Effector CD4-positive, alpha-beta T cell (primary cell): ENCODE measurements around the gene SNX2.
A peak's percentile ranks its signal among the peaks of the same experiment; 100 is the strongest.
"Not testable (repeated sequence)": the region's sequence is repeated elsewhere in the genome, so short reads cannot be mapped to it uniquely, and the experiment has no call there.

ENCODE experiments used
- DNase-seq: peaks from one replicate; pipeline ENCODE4 v3.0.0-alpha.2; 2020
- total RNA-seq: gene quantifications from one replicate; lab custom pipeline; 2026; lab: John Stamatoyannopoulos, UW

Gene SNX2, protein sequence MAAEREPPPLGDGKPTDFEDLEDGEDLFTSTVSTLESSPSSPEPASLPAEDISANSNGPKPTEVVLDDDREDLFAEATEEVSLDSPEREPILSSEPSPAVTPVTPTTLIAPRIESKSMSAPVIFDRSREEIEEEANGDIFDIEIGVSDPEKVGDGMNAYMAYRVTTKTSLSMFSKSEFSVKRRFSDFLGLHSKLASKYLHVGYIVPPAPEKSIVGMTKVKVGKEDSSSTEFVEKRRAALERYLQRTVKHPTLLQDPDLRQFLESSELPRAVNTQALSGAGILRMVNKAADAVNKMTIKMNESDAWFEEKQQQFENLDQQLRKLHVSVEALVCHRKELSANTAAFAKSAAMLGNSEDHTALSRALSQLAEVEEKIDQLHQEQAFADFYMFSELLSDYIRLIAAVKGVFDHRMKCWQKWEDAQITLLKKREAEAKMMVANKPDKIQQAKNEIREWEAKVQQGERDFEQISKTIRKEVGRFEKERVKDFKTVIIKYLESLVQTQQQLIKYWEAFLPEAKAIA
- total RNA-seq, result 48.8 reads per million, percentile 67 among the genes with 10 or more reads in this experiment

GRCh38 chr5:122774861-122775549 is at the start of gene SNX2:
TSS of gene SNX2 (plus strand) at chr5:122775080. CDS start at chr5:122775104, 24 bp downstream.
- peak; percentile 79 for DNase-seq

DNA sequence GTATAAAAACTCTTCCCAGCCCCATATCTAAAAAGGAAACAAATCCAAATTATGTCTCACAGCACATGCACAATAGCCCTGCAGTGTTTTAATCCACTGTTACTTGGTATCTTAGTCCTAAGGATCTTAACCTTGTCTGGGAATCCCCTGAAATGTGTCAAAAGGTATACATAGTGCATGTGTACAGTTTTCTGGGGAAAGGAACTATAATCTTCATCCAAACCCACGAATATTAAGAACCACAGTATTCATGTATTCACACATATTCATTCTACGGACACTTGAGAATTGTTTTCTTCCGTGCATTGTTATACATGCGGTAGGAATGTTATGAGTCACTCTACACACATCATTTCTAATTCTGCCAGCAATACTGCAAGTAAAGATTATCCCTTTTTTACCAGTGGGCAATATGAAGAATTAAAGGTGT is 47.8 kb upstream of the SNX2 start:
- DNase-seq, result no peak

DNA sequence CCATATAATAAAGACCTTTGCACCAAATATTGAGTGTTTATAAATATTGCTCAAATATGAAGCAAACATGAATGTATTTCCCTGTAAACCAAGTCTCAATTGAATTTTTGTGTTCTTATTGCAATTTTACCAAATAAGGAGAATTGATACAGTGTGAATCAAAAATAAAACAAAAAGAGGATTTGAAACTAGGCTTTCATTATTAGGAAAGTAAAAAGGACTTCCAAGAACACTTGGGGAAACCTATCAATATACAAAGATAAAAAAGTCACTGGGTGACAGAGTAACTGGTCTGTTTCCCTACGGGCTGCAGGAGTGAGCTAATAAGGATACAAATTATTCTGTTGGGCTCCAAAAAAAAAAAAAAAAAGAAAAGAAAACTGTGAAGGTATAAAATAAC is 44.8 kb upstream of the SNX2 start:
- no peak for DNase-seq

- DNase-seq, result no peak
Measured at GRCh38 chr5:122730456-122730855, 44.4 kb upstream of the SNX2 start.

DNA sequence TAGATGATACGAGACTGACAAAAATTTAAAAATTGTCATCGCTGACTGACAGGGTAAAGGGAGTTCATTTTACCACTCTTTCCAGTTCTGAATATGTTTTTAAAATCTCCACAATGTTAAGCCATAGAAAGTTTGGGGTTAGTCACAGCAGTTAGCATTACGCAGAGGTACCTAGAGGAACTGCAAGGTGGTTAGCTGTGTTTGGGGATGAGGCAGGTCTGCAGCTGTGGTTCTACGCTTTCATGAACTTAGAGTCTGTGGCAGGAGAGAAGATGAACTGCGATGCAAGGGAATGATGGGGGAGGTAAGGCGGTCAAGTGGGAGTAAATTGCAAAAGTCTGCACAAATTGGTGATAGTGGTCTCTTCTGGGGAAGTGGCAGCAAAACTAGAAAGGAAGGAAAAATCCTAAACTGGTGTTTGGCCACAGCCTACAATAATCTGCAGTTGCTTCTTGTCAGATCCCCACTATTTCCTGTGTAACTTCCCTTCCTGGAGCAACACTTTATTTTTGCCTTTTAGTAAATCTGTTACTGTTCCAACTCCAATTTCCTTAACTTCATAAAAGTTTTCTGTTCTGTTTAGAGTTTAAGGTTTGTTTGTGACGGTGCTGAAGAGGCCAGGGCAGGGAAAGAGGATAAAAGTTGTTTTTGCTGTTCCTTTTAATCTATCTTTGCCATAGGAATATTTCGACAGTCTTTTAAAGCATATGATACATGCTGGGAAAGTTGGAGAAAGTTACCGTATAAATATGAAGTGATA is 38.6 kb upstream of the SNX2 start:
- no peak for DNase-seq

DNA sequence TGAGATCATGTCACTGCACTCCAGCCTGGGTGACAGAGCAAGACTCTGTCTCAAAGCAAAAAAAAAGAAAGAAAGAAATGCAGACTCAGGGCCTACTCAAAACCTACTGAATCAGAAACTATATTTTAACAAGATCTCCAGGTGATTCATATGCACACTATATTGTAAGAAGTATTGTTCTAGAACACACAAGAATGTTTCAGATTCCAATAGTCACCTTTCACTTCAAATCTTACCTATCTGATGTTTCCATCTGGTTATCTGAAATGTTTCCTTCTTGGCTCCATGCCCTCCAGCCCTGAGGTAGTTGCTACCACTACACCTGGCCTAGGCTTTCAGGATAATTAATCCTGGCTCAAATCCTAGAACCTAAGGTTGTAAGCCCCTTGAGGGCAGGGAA is 36.8 kb upstream of the SNX2 start:
- DNase-seq, result no peak

GRCh38 chr5:122741681-122742080 is 33.2 kb upstream of the SNX2 start:
- DNase-seq, result no peak

- DNase-seq, result no peak
Measured at GRCh38 chr5:122743261-122743660, 31.6 kb upstream of the SNX2 start.

GRCh38 chr5:122745597-122745996 is 29.3 kb upstream of the SNX2 start:
- no peak for DNase-seq

DNA sequence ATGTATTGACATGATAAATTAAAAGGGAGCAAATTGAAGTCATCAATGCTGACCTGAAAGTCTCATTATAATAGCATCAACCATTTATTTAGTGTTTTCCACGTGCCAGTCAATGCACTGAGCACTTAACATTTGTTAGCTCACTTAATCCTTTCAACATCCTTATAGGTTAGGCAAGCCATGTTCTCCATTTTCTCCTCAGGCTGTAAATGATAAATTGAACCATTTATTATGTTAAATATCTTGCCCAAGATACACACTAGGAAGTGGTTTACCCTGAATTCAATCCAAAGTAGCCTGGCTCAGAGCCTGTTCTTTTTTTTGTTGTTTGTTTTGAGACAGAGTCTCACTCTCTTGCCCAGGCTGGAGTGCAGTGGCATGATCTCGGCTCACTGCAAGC is 25.0 kb upstream of the SNX2 start:
- no peak for DNase-seq

GRCh38 chr5:122751293-122751782 is 23.5 kb upstream of the SNX2 start:
- DNase-seq, result no peak

DNA sequence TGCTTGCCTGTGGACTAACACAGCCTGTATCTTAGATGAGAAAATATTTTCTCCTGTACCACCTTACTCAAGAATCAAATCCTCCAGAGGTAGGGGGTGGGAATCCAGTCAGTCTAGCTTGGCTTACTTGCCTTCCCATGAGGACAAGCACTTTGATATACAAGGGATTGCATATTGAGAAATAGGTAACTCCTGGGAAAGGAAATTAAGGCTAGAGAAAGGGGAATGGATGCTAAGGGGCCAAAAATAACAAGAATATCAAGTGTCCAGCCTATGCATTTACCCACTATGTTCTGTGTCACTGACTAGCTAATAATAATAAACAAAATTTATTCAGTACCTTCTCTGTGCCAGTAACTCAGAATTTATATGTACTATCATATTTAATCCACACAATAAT is 21.4 kb upstream of the SNX2 start:
- DNase-seq, result no peak

DNA sequence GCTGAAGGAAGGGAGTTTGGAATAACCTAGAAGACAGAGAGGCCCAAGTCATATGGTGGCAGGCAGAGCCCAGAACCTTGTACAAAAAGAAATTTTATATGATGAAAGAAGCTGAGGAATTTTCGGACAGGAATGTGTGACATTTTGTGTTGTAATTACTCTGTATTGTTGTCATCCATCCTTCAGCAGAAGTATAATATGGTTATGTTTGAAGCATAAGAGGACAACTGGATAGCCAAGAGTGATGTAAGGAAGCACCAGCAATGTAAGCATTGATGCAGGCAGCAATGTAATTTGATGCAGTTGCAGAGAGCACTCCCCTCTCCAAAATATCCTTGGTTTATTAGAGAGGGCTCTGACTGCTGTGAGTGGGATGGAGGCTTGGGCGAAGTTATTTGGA is 19.1 kb upstream of the SNX2 start:
- DNase-seq, result no peak

- DNase-seq, result no peak
Measured at GRCh38 chr5:122756264-122756911, 18.5 kb upstream of the SNX2 start.

DNA sequence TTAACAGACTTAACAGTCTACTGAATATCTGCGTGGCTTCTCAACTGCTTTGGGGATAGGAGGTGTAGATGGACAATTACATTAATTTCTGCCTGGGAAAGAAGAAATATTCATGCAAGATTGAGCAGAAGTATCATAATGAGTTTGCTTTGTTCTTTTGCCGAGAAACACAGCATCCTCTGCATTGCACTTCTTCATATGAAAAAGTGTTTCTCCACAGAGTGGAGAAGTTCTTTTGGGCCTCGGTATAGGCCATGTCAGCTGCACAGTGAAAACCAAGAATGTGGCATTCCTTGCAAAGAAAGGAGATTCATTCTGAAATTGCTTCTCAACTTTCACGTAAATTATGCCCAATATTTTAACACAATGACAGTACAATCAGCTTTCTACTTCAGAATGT is 17.6 kb upstream of the SNX2 start:
- DNase-seq, result no peak

GRCh38 chr5:122759241-122760070 is 15.4 kb upstream of the SNX2 start:
- no peak for DNase-seq

DNA sequence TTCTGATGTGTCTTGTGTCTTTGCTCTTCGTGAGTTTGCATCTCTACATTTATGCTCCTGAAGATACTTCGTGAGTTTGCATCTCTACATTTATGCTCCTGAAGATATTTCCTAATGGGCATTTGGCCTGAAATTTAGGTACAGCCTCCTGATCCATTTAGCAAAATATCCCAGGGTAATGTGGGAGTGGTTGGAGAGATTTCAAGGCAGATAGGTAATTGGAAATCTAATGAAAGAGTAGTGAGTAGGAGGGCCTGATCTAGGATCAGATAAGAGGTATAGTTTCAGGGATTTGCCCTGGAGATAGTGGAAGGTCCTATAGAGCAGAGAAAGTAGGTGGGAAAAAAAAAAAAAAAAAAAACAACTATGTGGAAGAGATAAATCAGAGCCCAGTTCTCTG is 14.6 kb upstream of the SNX2 start:
- no peak for DNase-seq

DNA sequence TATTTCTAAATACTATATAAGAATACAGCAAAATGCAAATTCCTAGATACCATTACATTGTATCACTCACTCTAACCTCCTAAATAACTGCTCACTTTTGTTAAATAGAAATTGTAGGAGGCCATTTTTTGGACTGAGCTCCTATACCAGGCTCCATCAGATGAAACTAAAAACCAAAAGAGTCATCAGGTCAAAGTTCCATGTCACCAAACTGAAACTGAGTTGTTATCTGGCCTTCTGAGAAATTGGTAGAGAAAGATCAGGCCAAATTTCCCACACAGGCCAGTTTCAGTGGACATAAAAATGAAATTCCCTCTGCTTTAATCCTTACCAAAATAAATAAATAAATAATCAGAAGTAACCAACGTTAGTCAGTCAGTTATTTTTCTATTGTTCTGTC is 13.8 kb upstream of the SNX2 start:
- no peak for DNase-seq

GRCh38 chr5:122761896-122762295 is 13.0 kb upstream of the SNX2 start:
- DNase-seq, result not testable (repeated sequence)

DNA sequence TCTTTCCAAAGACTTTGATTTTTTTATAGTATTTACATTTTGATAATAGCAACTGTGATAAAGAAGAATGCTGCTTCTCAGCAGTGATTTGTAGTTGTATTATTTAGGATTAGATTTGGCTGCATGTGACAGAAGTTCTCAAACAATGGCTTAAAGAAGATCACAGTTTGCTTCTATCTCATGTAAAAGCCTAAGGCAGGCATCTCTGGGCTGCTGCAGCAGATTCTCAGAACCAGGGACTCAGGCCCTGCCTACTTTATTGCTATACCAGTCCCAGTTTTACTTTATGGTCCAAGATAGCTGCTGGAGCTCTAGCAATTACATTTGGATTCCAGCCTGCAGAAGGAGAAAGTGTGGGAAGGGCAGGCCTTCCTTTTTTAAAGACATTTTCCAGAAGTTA is 8.8 kb upstream of the SNX2 start:
- no peak for DNase-seq

DNA sequence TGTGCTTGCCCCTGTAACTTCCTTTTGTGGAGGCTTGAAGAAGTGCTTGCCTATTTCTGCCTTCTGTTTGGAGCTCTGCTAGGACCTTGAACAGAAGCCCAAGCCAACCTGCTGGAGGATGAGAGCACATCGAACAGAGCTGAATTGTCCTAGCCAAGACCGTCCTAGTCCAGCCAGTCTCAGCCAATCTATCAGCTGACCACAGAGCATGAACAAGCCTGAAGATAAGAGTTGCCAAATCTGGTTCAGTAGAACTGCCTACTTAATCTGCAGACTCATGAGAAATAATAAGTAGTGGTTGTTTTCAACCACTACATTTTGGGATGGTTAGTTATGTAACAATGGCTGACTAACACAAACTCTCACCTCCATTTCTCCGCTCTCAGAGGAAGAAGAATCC is 4.4 kb upstream of the SNX2 start:
- no peak for DNase-seq

GRCh38 chr5:122772446-122772845 is 2.4 kb upstream of the SNX2 start:
- DNase-seq, result no peak
